ENCODE data around the gene DLST. TPM values are rescaled to one million over a fixed set of nuclear protein-coding genes. Genes with fewer than 3 reads are reported as not detected.
A peak's percentile ranks its signal among the peaks of the same experiment; 100 is the strongest.

Gene DLST
- total RNA-seq, 1 experiment from 2014 or later, result 309 TPM

DNA sequence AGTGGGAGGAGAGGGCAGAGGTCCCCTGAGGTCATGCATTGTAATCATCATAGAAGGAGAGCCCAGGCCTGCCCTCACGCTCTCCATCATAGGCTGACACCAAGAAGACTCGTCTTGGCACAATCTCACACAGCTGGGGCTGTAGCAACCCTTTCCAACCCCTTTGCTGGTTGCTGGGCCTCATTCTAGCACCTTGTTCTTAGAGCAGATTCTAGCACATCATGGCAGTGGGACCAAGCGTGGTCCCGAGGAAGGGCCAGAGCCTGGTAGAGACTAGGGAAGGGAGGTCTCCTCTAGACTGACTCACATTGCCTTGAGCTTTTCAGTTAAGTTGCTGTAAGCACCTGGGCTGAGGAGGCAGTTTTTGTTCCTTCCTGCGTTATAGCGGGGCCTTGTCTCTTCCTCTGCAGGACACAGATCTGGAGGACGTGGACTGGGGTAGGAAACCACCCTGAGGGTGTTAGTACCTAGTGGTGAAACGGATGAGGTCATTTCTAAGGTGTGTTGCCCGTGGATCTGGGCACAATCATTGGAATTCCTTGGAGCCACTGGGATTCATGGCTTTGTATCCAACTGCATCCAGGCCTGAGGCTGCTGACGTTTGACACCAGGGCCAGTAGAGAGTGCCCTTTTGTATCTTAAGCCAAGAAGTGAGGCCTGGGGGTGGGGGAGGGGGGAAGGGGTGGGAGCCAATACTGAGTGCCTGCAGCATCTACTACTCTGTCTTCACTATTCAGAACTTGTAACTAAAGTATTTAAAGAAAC is 21.4 kb downstream of the DLST start:
- Histone ChIP-seq H3K4me3 (no peak overlapping the region), H3K4me2 (no peak overlapping the region), H3F3A (ENCODE audit: insufficient read depth, low read depth) (peaks cover 18% of the 10 kb centered on the region), H3K9me3 (ENCODE audit: insufficient read depth, low read depth) (no peaks in the 10 kb centered on the region), H3K79me2 (ENCODE audit: low read depth) (no peaks in the 10 kb centered on the region), H3K9me2 (ENCODE audit: insufficient read depth) (no peaks in the 10 kb centered on the region), H3K4me1 (replicated peaks; ENCODE audit: insufficient read depth) (no peaks in the 10 kb centered on the region), H3K36me3 (ENCODE audit: low read depth) (peaks cover 39% of the 10 kb centered on the region), H3K27me3 (ENCODE audit: insufficient read depth, low read depth) (no peaks in the 10 kb centered on the region), H4K20me1 (ENCODE audit: insufficient read depth) (peaks cover 7% of the 10 kb centered on the region; the same call in 1 of the 2 replicates), H3K27ac (no peak overlapping the region), H2AFZ (no peak overlapping the region)
- BruUV-seq (replicated peaks), result TSS peak; percentile 13
- ChIA-PET POLR2A (ENCODE audit: unreplicated experiment) (no interaction called here), CTCF (interaction anchor here (0.5 to 7.6 kb wide), 2 partner anchors 42 to 230 kb away, joined by 5 to 128 read pairs; no protein-coding TSS in a partner anchor)
- no peak for TF ChIP-seq EZH2 (IDR thresholded peaks at IDR 0.05; ENCODE audit: low read depth)
- TF ChIP-seq, protein P1, sequence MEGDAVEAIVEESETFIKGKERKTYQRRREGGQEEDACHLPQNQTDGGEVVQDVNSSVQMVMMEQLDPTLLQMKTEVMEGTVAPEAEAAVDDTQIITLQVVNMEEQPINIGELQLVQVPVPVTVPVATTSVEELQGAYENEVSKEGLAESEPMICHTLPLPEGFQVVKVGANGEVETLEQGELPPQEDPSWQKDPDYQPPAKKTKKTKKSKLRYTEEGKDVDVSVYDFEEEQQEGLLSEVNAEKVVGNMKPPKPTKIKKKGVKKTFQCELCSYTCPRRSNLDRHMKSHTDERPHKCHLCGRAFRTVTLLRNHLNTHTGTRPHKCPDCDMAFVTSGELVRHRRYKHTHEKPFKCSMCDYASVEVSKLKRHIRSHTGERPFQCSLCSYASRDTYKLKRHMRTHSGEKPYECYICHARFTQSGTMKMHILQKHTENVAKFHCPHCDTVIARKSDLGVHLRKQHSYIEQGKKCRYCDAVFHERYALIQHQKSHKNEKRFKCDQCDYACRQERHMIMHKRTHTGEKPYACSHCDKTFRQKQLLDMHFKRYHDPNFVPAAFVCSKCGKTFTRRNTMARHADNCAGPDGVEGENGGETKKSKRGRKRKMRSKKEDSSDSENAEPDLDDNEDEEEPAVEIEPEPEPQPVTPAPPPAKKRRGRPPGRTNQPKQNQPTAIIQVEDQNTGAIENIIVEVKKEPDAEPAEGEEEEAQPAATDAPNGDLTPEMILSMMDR (conservative IDR thresholded peaks at IDR 0.05), result no peak
- intact Hi-C loops (cut with micrococcal nuclease; ENCODE audit: unreplicated experiment), result no loop called here
- no peak for DNase-seq

DNA sequence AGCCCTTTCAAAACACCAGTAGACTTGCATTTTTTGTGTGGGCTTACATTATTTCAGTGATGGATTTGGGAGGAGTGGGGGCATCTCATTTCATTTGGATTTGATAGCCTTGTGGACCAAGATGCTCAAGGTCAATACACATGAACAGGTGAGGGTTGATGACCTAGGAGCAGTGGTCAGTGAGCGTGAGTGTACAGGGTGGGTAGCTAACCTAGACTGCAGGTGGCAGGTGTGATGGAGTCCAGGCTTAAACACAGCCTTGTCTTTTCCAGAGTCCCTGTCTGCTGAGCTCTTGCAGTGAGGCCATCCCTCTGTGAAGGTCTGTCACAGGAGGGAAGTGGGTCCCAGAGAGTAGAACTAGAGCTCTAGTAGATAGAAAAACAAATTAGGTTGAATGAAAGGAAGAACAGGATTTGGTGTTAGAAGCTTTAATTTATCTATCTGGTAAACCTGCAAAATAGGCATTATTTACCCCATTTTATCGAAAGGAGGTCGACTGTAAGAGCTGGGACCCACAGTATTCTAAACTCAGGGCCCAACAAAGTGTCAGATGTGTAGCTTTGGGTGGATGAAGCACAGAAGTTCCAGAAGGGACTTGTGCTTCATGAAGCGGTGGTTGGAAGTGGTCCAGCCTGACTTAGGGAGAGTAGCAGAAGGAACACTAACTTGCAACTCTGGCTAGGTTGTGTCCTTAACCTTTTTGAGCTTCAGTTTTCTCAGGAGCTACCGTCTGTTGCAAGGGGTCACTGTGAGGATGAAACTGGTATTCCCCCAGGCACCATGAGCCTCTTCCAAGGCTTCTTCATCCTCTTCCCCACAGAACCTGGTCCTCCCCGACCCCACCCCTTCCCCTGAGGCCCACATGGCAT is 23.2 kb downstream of the DLST start:
- BruUV-seq (replicated peaks), result no TSS peak
- no peaks in the 10 kb centered on the region for H3K27me3 ChIP-seq (ENCODE audit: insufficient read depth, low read depth)
- H3K4me3 ChIP-seq, result no peak overlapping the region
- CTCF ChIA-PET, result interaction anchor here (0.6 to 7.6 kb wide), 13 partner anchors 11 to 296 kb away, joined by 3 to 128 read pairs (median 6); partner anchors contain the start of gene ACYP1
- peaks cover 7% of the 10 kb centered on the region; the same call in 1 of the 2 replicates for H4K20me1 ChIP-seq (ENCODE audit: insufficient read depth)
- intact Hi-C loops (cut with micrococcal nuclease; ENCODE audit: unreplicated experiment), result loop anchor here (1.0 to 5.0 kb wide), 4 partner anchors 44 to 578 kb away; no protein-coding TSS in a partner anchor
- POLR2A ChIA-PET (ENCODE audit: unreplicated experiment), result interaction anchor here (0.5 to 0.7 kb wide), 3 partner anchors 18 to 106 kb away, joined by 3 to 14 read pairs (median 6); partner anchors contain the start of gene RPS6KL1
- H3K27ac ChIP-seq, result no peak overlapping the region
- peaks cover 20% of the 10 kb centered on the region for H3F3A ChIP-seq (ENCODE audit: insufficient read depth, low read depth)
- DNase-seq, result no peak
- H3K9me3 ChIP-seq (ENCODE audit: insufficient read depth, low read depth), result no peaks in the 10 kb centered on the region
- H3K4me2 ChIP-seq, result no peak overlapping the region
- H3K9me2 ChIP-seq (ENCODE audit: insufficient read depth), result no peaks in the 10 kb centered on the region
- H3K36me3 ChIP-seq (ENCODE audit: low read depth), result peaks cover 21% of the 10 kb centered on the region
- no peaks in the 10 kb centered on the region for H3K4me1 ChIP-seq (replicated peaks; ENCODE audit: insufficient read depth)
- H3K79me2 ChIP-seq (ENCODE audit: low read depth), result no peaks in the 10 kb centered on the region
- no peak for TF ChIP-seq EZH2 (IDR thresholded peaks at IDR 0.05; ENCODE audit: low read depth)
- TF ChIP-seq, protein P1 (conservative IDR thresholded peaks at IDR 0.05), result no peak
- H2AFZ ChIP-seq, result no peak overlapping the region

- Histone ChIP-seq H3K79me2 (ENCODE audit: low read depth) (no peaks in the 10 kb centered on the region), H3K4me1 (replicated peaks; ENCODE audit: insufficient read depth) (no peaks in the 10 kb centered on the region), H3K9me3 (ENCODE audit: insufficient read depth, low read depth) (no peaks in the 10 kb centered on the region), H3K36me3 (ENCODE audit: low read depth) (peaks cover 13% of the 10 kb centered on the region), H3K27me3 (ENCODE audit: insufficient read depth, low read depth) (no peaks in the 10 kb centered on the region), H3K4me2 (no peak overlapping the region), H3K4me3 (no peak overlapping the region), H4K20me1 (ENCODE audit: insufficient read depth) (peaks cover 7% of the 10 kb centered on the region; the same call in 1 of the 2 replicates), H3K27ac (no peak overlapping the region), H3F3A (ENCODE audit: insufficient read depth, low read depth) (peaks cover 20% of the 10 kb centered on the region), H3K9me2 (ENCODE audit: insufficient read depth) (no peaks in the 10 kb centered on the region), H2AFZ (no peak overlapping the region)
- ChIA-PET POLR2A (ENCODE audit: unreplicated experiment) (interaction anchor here (0.5 to 0.6 kb wide), 3 partner anchors 24 to 347 kb away, joined by 3 to 7 read pairs (median 5); partner anchors contain the start of gene DLST), CTCF (interaction anchor here (0.6 to 7.6 kb wide), 27 partner anchors 12 to 630 kb away, joined by 3 to 128 read pairs (median 5); partner anchors contain the start of genes ABCD4, ACYP1, PROX2 and RPS6KL1)
- intact Hi-C loops (cut with micrococcal nuclease; ENCODE audit: unreplicated experiment), result loop anchor here (1.0 to 5.0 kb wide), 4 partner anchors 44 to 578 kb away; no protein-coding TSS in a partner anchor
- TF ChIP-seq EZH2 (IDR thresholded peaks at IDR 0.05; ENCODE audit: low read depth), result no peak
- TF ChIP-seq, protein P1 (conservative IDR thresholded peaks at IDR 0.05), result peak; percentile 100
- no TSS peak for BruUV-seq (replicated peaks)
- peak in 1 of 2 experiments; percentile 78 for DNase-seq
Measured at GRCh38 chr14:74905595-74906142, 24.0 kb downstream of the DLST start.
